HEK293 (cell line): ENCODE measurements around the gene DNASE2.

Source experiments
- CTCF ChIA-PET: fragments of 350-600 bp; formaldehyde crosslinking; extraction: SDS; loops from one replicate; lab custom pipeline; 2021; ENCODE audit warnings: antibody characterized with exemption; lab: Yijun Ruan, JAX
- POLR2A ChIA-PET: fragments of 300-600 bp; formaldehyde crosslinking; extraction: SDS; loops from one replicate; lab custom pipeline; 2020; ENCODE audit warnings: antibody characterized with exemption, inconsistent platforms; lab: Yijun Ruan, JAX
- H3K27ac ChIP-seq: fragments of 200-500 bp; sonication (Bioruptor generic); 2 replicates; pipeline ENCODE4 v1.5.1; 2014; ENCODE audit warnings: low read depth, low read length, control low read depth, inconsistent platforms; ENCODE audit errors: extremely low read depth
- H3K36me3 ChIP-seq, 2 experiments: fragments of 200-500 bp in 1 of 2; sonication (Bioruptor generic) in 1 of 2; 1 replicate in 1 of 2; 2 replicates in 1 of 2; pipeline ENCODE4 v1.5.1; 2014 to 2017; ENCODE audit warnings: inconsistent platforms in 2 of 2, low read length in 2 of 2; ENCODE audit not compliant: control insufficient read depth in 2 of 2, insufficient read depth in 1 of 2
- H3K4me1 ChIP-seq: fragments of 200-500 bp; sonication (Bioruptor generic); 2 replicates; pipeline ENCODE4 v1.5.1; 2014; ENCODE audit warnings: mild to moderate bottlenecking, low read length, inconsistent platforms; ENCODE audit not compliant: control insufficient read depth, insufficient read depth
- H3K4me3 ChIP-seq: 2 replicates; pipeline ENCODE4 v1.5.1; 2011; ENCODE audit warnings: low read depth, mild to moderate bottlenecking, control low read depth, low read length, moderate library complexity
- H3K9me3 ChIP-seq: fragments of 200-500 bp; sonication (Bioruptor generic); 2 replicates; pipeline ENCODE4 v1.5.1; 2014; ENCODE audit warnings: low read depth, low read length, inconsistent platforms; ENCODE audit not compliant: control insufficient read depth, insufficient read depth
- EGR2 ChIP-seq: fragments of 450-650 bp; formaldehyde crosslinking; IDR thresholded peaks from 2 replicates; pipeline ENCODE4 v1.5.1; 2016; ENCODE audit warnings: low read depth, missing biosample characterization, missing genetic modification characterization
- RBAK ChIP-seq: fragments of 450-650 bp; formaldehyde crosslinking; IDR thresholded peaks from 2 replicates; pipeline ENCODE4 v1.5.1; 2016; ENCODE audit warnings: missing biosample characterization, missing genetic modification characterization
- SP2 ChIP-seq: fragments of 450-650 bp; formaldehyde crosslinking; IDR thresholded peaks from 2 replicates; pipeline ENCODE4 v1.5.1; 2016; ENCODE audit warnings: missing biosample characterization, missing genetic modification characterization
- ZFHX2 ChIP-seq: fragments of 450-650 bp; formaldehyde crosslinking; conservative IDR thresholded peaks from 2 replicates; pipeline ENCODE4 v1.5.1; 2016; ENCODE audit warnings: missing biosample characterization, missing genetic modification characterization
- ZNF169 ChIP-seq: fragments of 450-650 bp; formaldehyde crosslinking; IDR thresholded peaks from 2 replicates; pipeline ENCODE4 v1.5.1; 2016; ENCODE audit warnings: missing biosample characterization, missing genetic modification characterization
- ZNF433 ChIP-seq: fragments of 450-650 bp; formaldehyde crosslinking; IDR thresholded peaks from 2 replicates; pipeline ENCODE4 v1.5.1; 2016; ENCODE audit warnings: missing biosample characterization, missing genetic modification characterization, low read depth
- ZNF488 ChIP-seq: fragments of 450-650 bp; formaldehyde crosslinking; IDR thresholded peaks from 2 replicates; pipeline ENCODE4 v1.5.1; 2016; ENCODE audit warnings: missing biosample characterization, missing genetic modification characterization
- ZNF518A ChIP-seq: fragments of 450-650 bp; formaldehyde crosslinking; conservative IDR thresholded peaks from 2 replicates; pipeline ENCODE4 v1.5.1; 2016; ENCODE audit warnings: low read depth, missing biosample characterization, missing genetic modification characterization
- ZNF629 ChIP-seq: fragments of 450-650 bp; formaldehyde crosslinking; IDR thresholded peaks from 2 replicates; pipeline ENCODE4 v1.5.1; 2017; ENCODE audit warnings: missing biosample characterization, missing genetic modification characterization
- TF ChIP-seq, protein P1 (sequence below): fragments of 450-650 bp; formaldehyde crosslinking; IDR thresholded peaks from 2 replicates; pipeline ENCODE4 v1.5.1; 2016; ENCODE audit warnings: missing biosample characterization, missing genetic modification characterization
- TF ChIP-seq, protein P2 (sequence below): fragments of 450-650 bp; formaldehyde crosslinking; IDR thresholded peaks from 2 replicates; pipeline ENCODE4 v1.5.1; 2016; ENCODE audit warnings: missing biosample characterization, missing genetic modification characterization

Gene DNASE2

DNA sequence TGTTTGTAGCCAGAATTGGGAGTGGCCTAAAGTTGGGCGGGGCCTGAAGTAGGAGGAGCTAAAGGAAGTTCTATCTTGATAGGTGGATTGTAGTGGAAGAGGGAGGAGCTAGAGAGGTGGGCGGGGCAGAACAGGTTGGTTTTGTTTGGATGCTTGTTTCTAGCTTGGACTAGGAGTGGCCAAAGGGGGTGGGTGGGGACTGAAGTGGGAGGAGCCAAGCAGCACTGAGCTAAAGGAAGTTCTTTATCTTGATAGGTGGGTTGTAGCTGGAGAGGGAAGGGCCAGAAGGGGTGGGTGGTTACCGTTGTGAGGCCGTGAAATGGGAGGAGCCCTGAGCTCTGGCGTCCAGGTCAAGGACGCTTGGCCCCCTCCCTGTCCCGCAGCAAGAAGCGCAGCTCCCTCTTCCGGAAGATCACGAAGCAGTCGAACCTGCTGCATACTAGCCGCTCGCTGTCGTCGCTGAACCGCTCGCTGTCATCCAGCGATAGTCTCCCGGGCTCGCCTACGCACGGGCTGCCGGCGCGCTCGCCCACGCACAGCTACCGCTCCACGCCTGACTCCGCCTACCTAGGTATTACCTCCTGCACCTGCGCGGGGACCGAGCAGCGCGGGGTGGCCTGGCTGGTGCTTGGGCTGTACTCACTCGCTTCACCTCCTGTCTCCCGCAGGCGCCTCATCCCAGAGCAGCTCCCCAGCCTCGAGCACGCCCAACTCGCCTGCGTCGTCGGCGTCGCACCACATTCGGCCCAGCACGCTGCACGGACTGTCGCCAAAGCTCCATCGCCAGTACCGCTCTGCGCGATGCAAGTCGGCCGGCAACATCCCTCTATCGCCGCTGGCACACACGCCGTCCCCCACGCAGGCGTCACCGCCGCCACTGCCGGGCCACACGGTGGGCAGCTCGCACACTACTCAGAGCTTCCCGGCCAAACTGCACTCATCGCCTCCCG, 8.0 kb downstream of the DNASE2 start (continued):
- TF ChIP-seq, protein P1, sequence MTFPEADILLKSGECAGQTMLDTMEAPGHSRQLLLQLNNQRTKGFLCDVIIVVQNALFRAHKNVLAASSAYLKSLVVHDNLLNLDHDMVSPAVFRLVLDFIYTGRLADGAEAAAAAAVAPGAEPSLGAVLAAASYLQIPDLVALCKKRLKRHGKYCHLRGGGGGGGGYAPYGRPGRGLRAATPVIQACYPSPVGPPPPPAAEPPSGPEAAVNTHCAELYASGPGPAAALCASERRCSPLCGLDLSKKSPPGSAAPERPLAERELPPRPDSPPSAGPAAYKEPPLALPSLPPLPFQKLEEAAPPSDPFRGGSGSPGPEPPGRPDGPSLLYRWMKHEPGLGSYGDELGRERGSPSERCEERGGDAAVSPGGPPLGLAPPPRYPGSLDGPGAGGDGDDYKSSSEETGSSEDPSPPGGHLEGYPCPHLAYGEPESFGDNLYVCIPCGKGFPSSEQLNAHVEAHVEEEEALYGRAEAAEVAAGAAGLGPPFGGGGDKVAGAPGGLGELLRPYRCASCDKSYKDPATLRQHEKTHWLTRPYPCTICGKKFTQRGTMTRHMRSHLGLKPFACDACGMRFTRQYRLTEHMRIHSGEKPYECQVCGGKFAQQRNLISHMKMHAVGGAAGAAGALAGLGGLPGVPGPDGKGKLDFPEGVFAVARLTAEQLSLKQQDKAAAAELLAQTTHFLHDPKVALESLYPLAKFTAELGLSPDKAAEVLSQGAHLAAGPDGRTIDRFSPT (tag by site-specific recombination): no peak
- TF ChIP-seq ZNF518A (tag by site-specific recombination) (no peak), ZNF433 (tag by site-specific recombination) (no peak)
- TF ChIP-seq, all 188 proteins: peak for 5

- Histone ChIP-seq H3K27ac (no peak overlapping the region), H3K4me1 (peaks cover under 1% of the 10 kb centered on the region), H3K36me3 (peaks cover 0 to 33% of the 10 kb centered on the region in 2 experiments; a peak in 2 of 3 replicates), H3K4me3 (no peak overlapping the region), H3K9me3 (no peaks in the 10 kb centered on the region)
- ChIA-PET POLR2A (interaction anchor here (0.9 to 2.7 kb wide), 3 partner anchors 9 to 61 kb away, joined by 3 to 21 read pairs (median 3); partner anchors contain the start of genes DNASE2, FARSA and GCDH), CTCF (interaction anchor here (0.6 to 1.0 kb wide), 5 partner anchors 9 to 112 kb away, joined by 3 to 5 read pairs (median 4); partner anchors contain the start of gene DNASE2)
- TF ChIP-seq RBAK (tag by site-specific recombination) (no peak), ZNF488 (tag by site-specific recombination) (0 out of 2 replicates have a peak, but pooled peaks have one; percentile 14), ZFHX2 (tag by site-specific recombination) (peak; percentile 53), ZNF169 (peak; percentile 12; the same call in 1 of the 2 replicates), EGR2 (tag by site-specific recombination) (peak; percentile 84), SP2 (tag by site-specific recombination) (peak; percentile 60), ZNF629 (tag by site-specific recombination) (no peak)
- TF ChIP-seq, protein P2, sequence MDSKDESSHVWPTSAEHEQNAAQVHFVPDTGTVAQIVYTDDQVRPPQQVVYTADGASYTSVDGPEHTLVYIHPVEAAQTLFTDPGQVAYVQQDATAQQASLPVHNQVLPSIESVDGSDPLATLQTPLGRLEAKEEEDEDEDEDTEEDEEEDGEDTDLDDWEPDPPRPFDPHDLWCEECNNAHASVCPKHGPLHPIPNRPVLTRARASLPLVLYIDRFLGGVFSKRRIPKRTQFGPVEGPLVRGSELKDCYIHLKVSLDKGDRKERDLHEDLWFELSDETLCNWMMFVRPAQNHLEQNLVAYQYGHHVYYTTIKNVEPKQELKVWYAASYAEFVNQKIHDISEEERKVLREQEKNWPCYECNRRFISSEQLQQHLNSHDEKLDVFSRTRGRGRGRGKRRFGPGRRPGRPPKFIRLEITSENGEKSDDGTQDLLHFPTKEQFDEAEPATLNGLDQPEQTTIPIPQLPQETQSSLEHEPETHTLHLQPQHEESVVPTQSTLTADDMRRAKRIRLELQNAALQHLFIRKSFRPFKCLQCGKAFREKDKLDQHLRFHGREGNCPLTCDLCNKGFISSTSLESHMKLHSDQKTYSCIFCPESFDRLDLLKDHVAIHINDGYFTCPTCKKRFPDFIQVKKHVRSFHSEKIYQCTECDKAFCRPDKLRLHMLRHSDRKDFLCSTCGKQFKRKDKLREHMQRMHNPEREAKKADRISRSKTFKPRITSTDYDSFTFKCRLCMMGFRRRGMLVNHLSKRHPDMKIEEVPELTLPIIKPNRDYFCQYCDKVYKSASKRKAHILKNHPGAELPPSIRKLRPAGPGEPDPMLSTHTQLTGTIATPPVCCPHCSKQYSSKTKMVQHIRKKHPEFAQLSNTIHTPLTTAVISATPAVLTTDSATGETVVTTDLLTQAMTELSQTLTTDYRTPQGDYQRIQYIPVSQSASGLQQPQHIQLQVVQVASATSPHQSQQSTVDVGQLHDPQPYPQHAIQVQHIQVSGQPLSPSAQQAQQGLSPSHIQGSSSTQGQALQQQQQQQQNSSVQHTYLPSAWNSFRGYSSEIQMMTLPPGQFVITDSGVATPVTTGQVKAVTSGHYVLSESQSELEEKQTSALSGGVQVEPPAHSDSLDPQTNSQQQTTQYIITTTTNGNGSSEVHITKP: peak; percentile 7; the same call in 1 of the 2 replicates
Measured at GRCh38 chr19:12872255-12872654, 9.0 kb downstream of the DNASE2 start.
